ENCODE data around the gene CIB4.

Gene CIB4

GRCh38 chr2:26598336-26598995 is 42.7 kb downstream of the CIB4 start:
- no peak for TF ChIP-seq BACH2 (CRISPR knock-in tag; IDR thresholded peaks at IDR 0.05; ENCODE audit: borderline replicate concordance)
- TF ChIP-seq TCF4 (CRISPR knock-in tag; IDR thresholded peaks at IDR 0.05; ENCODE audit: borderline replicate concordance), result no peak
- TF ChIP-seq ZFP3 (CRISPR knock-in tag; IDR thresholded peaks at IDR 0.05), result no peak
- no peak for TF ChIP-seq ISL1 (CRISPR knock-in tag; IDR thresholded peaks at IDR 0.05)
- no peak for TF ChIP-seq ARNTL (CRISPR knock-in tag; IDR thresholded peaks at IDR 0.05; ENCODE audit: borderline replicate concordance, low read depth)
- TF ChIP-seq ZNF565 (CRISPR knock-in tag; conservative IDR thresholded peaks at IDR 0.05; ENCODE audit: low read depth), result no peak
- no peak for TF ChIP-seq PPARA (CRISPR knock-in tag; IDR thresholded peaks at IDR 0.05; ENCODE audit: borderline replicate concordance)
- no peak for TF ChIP-seq GLIS3 (CRISPR knock-in tag; IDR thresholded peaks at IDR 0.05)
- TF ChIP-seq, protein P1, sequence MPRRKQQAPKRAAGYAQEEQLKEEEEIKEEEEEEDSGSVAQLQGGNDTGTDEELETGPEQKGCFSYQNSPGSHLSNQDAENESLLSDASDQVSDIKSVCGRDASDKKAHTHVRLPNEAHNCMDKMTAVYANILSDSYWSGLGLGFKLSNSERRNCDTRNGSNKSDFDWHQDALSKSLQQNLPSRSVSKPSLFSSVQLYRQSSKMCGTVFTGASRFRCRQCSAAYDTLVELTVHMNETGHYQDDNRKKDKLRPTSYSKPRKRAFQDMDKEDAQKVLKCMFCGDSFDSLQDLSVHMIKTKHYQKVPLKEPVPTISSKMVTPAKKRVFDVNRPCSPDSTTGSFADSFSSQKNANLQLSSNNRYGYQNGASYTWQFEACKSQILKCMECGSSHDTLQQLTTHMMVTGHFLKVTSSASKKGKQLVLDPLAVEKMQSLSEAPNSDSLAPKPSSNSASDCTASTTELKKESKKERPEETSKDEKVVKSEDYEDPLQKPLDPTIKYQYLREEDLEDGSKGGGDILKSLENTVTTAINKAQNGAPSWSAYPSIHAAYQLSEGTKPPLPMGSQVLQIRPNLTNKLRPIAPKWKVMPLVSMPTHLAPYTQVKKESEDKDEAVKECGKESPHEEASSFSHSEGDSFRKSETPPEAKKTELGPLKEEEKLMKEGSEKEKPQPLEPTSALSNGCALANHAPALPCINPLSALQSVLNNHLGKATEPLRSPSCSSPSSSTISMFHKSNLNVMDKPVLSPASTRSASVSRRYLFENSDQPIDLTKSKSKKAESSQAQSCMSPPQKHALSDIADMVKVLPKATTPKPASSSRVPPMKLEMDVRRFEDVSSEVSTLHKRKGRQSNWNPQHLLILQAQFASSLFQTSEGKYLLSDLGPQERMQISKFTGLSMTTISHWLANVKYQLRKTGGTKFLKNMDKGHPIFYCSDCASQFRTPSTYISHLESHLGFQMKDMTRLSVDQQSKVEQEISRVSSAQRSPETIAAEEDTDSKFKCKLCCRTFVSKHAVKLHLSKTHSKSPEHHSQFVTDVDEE (CRISPR knock-in tag; IDR thresholded peaks at IDR 0.05), result no peak
- no peak for ATAC-seq

- ATAC-seq, result no peak
- no peak for TF ChIP-seq ZNF70 (CRISPR knock-in tag; IDR thresholded peaks at IDR 0.05)
- no peak for TF ChIP-seq GLIS3 (CRISPR knock-in tag; IDR thresholded peaks at IDR 0.05)
- TF ChIP-seq ZNF565 (CRISPR knock-in tag; conservative IDR thresholded peaks at IDR 0.05; ENCODE audit: low read depth), result no peak
- no peak for TF ChIP-seq POU6F1 (CRISPR knock-in tag; IDR thresholded peaks at IDR 0.05; ENCODE audit: borderline replicate concordance, low read depth)
- TF ChIP-seq PATZ1 (CRISPR knock-in tag; IDR thresholded peaks at IDR 0.05; ENCODE audit: borderline replicate concordance), result no peak
- no peak for TF ChIP-seq TCF4 (CRISPR knock-in tag; IDR thresholded peaks at IDR 0.05; ENCODE audit: borderline replicate concordance)
- TF ChIP-seq TOX (CRISPR knock-in tag; IDR thresholded peaks at IDR 0.05; ENCODE audit: borderline replicate concordance), result no peak
- no peak for TF ChIP-seq ISL1 (CRISPR knock-in tag; IDR thresholded peaks at IDR 0.05)
- no peak for TF ChIP-seq CSDC2 (CRISPR knock-in tag; IDR thresholded peaks at IDR 0.05)
- TF ChIP-seq ESRRG (CRISPR knock-in tag; IDR thresholded peaks at IDR 0.05), result no peak
- no peak for TF ChIP-seq OSR1 (CRISPR knock-in tag; IDR thresholded peaks at IDR 0.05)
- no peak for TF ChIP-seq BACH2 (CRISPR knock-in tag; IDR thresholded peaks at IDR 0.05; ENCODE audit: borderline replicate concordance)
- no peak for TF ChIP-seq ZNF8 (CRISPR knock-in tag; IDR thresholded peaks at IDR 0.05)
Observed at GRCh38 chr2:26597197-26597596, 44.0 kb downstream of the CIB4 start.

DNA sequence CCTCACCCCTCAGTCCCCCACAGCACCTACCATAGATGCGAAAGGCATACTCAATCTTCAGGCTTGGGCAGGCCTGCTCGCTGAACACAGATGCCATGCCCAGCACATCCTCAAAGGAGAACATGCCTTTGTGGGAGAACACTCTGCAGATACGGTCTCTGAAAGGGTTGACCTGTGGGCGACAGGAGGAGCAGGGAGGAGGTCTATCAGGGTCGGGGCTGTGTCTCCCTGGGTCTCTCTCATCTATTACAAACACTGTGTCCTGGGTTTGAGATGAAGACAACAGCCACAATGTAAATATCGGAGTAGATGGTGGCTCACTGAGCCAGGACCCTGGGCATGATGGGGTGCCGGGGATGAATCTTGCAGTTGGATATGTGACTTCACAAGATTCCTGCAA is 46.0 kb downstream of the CIB4 start:
- TF ChIP-seq ISL1 (CRISPR knock-in tag; IDR thresholded peaks at IDR 0.05) (no peak), GLIS3 (CRISPR knock-in tag; IDR thresholded peaks at IDR 0.05) (no peak), RARB (CRISPR knock-in tag; IDR thresholded peaks at IDR 0.05) (no peak), SNAI2 (CRISPR knock-in tag; IDR thresholded peaks at IDR 0.05) (no peak), CSRNP3 (CRISPR knock-in tag; IDR thresholded peaks at IDR 0.05) (no peak), OSR1 (CRISPR knock-in tag; IDR thresholded peaks at IDR 0.05) (no peak), ARNTL (CRISPR knock-in tag; IDR thresholded peaks at IDR 0.05; ENCODE audit: borderline replicate concordance, low read depth) (no peak), ZFP30 (CRISPR knock-in tag; IDR thresholded peaks at IDR 0.05) (no peak), ZNF565 (CRISPR knock-in tag; conservative IDR thresholded peaks at IDR 0.05; ENCODE audit: low read depth) (no peak), CREB5 (CRISPR knock-in tag; IDR thresholded peaks at IDR 0.05; ENCODE audit: low read depth) (no peak), ZFP3 (CRISPR knock-in tag; IDR thresholded peaks at IDR 0.05) (no peak)
- ATAC-seq, result no peak

All from SK-N-SH treated with all-trans-retinoic acid at 6 μM for 48 hours (cell line).